Stimulated activated CD4-positive, alpha-beta T cell treated with anti-CD3 and anti-CD28 coated beads, TNF-alpha, amount 100 ng/mL, for 1 hour (primary cell): ENCODE measurements around the gene ZNF532.

Source experiments
- DNase-seq, 3 donors: peaks; one replicate each; pipeline ENCODE4 v3.0.0-alpha.2; 2020; ENCODE audit warnings: low read depth in 3 of 3, low spot score in 1 of 3

Gene ZNF532

GRCh38 chr18:58941426-58942099 is 76.9 kb downstream of the ZNF532 start:
- DNase-seq = no peak

GRCh38 chr18:58943896-58944295 is 79.2 kb downstream of the ZNF532 start:
- no peak for DNase-seq

GRCh38 chr18:58947136-58947732 is 82.6 kb downstream of the ZNF532 start:
- no peak for DNase-seq

- DNase-seq = no peak
Observed at GRCh38 chr18:58949031-58949430, 84.4 kb downstream of the ZNF532 start.

- DNase-seq = no peak
Observed at GRCh38 chr18:58951986-58952702, 87.5 kb downstream of the ZNF532 start.

- DNase-seq = no peak
Observed at GRCh38 chr18:58952858-58953257, 88.2 kb downstream of the ZNF532 start.

GRCh38 chr18:58953627-58954026 is 89.0 kb downstream of the ZNF532 start:
- no peak for DNase-seq

GRCh38 chr18:58955001-58955400 is 90.3 kb downstream of the ZNF532 start:
- no peak for DNase-seq

GRCh38 chr18:58955738-58956137 is 91.1 kb downstream of the ZNF532 start:
- no peak for DNase-seq

GRCh38 chr18:58958628-58959027 is 94.0 kb downstream of the ZNF532 start:
- no peak for DNase-seq

- DNase-seq = no peak
Observed at GRCh38 chr18:58960508-58960907, 95.8 kb downstream of the ZNF532 start.

- no peak for DNase-seq
Observed at GRCh38 chr18:58960946-58961722, 96.5 kb downstream of the ZNF532 start.

- DNase-seq = no peak
Observed at GRCh38 chr18:58962336-58962735, 97.7 kb downstream of the ZNF532 start.

GRCh38 chr18:58965291-58966004 is 100.8 kb downstream of the ZNF532 start:
- DNase-seq = no peak

GRCh38 chr18:58966005-58966677 is 101.5 kb downstream of the ZNF532 start:
- no peak for DNase-seq

GRCh38 chr18:58966704-58967103 is 102.0 kb downstream of the ZNF532 start:
- DNase-seq = no peak

- DNase-seq = no peak
Observed at GRCh38 chr18:58967751-58968254, 103.1 kb downstream of the ZNF532 start.

- DNase-seq = no peak
Observed at GRCh38 chr18:58970943-58971790, 106.5 kb downstream of the ZNF532 start.

GRCh38 chr18:58975296-58975695 is 110.6 kb downstream of the ZNF532 start:
- no peak for DNase-seq
